ENCODE data around the gene NECAB3.
"Not testable (repeated sequence)": the region's sequence is repeated elsewhere in the genome, so short reads cannot be mapped to it uniquely, and the experiment has no call there.

NECAB3 gene

GRCh38 chr20:33640287-33640686, 33.9 kb downstream of the NECAB3 start:
- Histone ChIP-seq H3K36me3 (ENCODE audit: insufficient read depth, low read length) (peaks cover 53% of the 10 kb centered on the region), H3K4me1 (ENCODE audit: insufficient read depth, low read length, severe bottlenecking) (no peaks in the 10 kb centered on the region), H2AFZ (ENCODE audit: low read length) (no peak overlapping the region), H3K4me3 (ENCODE audit: low read depth, low read length, poor library complexity, severe bottlenecking) (no peak overlapping the region), H3K79me2 (ENCODE audit: insufficient read depth, low read length) (no peaks in the 10 kb centered on the region), H3K9me3 (ENCODE audit: low read length) (no peaks in the 10 kb centered on the region), H3F3A (ENCODE audit: insufficient read depth, low read length) (no peaks in the 10 kb centered on the region), H3K4me2 (ENCODE audit: low read length) (no peak overlapping the region), H3K27me3 (ENCODE audit: insufficient read depth, low read length) (no peaks in the 10 kb centered on the region), H3K27ac (ENCODE audit: low read depth, low read length, poor library complexity, severe bottlenecking) (no peak overlapping the region), H3K9ac (ENCODE audit: low read length) (no peak overlapping the region), H3K9me2 (ENCODE audit: low read depth, low read length) (no peaks in the 10 kb centered on the region), H4K20me1 (ENCODE audit: insufficient read depth, low read length) (no peaks in the 10 kb centered on the region)
- no peak for TF ChIP-seq EZH2 (IDR thresholded peaks at IDR 0.05; ENCODE audit: borderline replicate concordance, low read length)

- Histone ChIP-seq H3K27ac (ENCODE audit: low read depth, low read length, poor library complexity, severe bottlenecking) (no peak overlapping the region), H3K79me2 (ENCODE audit: insufficient read depth, low read length) (no peaks in the 10 kb centered on the region), H3K9me2 (ENCODE audit: low read depth, low read length) (no peaks in the 10 kb centered on the region), H3K9me3 (ENCODE audit: low read length) (no peaks in the 10 kb centered on the region), H3K36me3 (ENCODE audit: insufficient read depth, low read length) (peaks cover 37% of the 10 kb centered on the region), H3K4me1 (ENCODE audit: insufficient read depth, low read length, severe bottlenecking) (no peaks in the 10 kb centered on the region), H3F3A (ENCODE audit: insufficient read depth, low read length) (no peaks in the 10 kb centered on the region), H2AFZ (ENCODE audit: low read length) (no peak overlapping the region), H3K9ac (ENCODE audit: low read length) (no peak overlapping the region), H3K27me3 (ENCODE audit: insufficient read depth, low read length) (no peaks in the 10 kb centered on the region), H3K4me3 (ENCODE audit: low read depth, low read length, poor library complexity, severe bottlenecking) (no peak overlapping the region), H3K4me2 (ENCODE audit: low read length) (no peak overlapping the region), H4K20me1 (ENCODE audit: insufficient read depth, low read length) (no peaks in the 10 kb centered on the region)
- no peak for TF ChIP-seq CTCF (IDR thresholded peaks at IDR 0.05; ENCODE audit: low read length)
- no peak for TF ChIP-seq EZH2 (IDR thresholded peaks at IDR 0.05; ENCODE audit: borderline replicate concordance, low read length)
Observed at GRCh38 chr20:33636776-33637175, 37.5 kb downstream of the NECAB3 start.

- H3K27me3 ChIP-seq (ENCODE audit: insufficient read depth, low read length), result no peaks in the 10 kb centered on the region
- peaks cover 38% of the 10 kb centered on the region for H3K36me3 ChIP-seq (ENCODE audit: insufficient read depth, low read length)
- no peak overlapping the region for H3K4me2 ChIP-seq (ENCODE audit: low read length)
- H2AFZ ChIP-seq (ENCODE audit: low read length), result no peak overlapping the region
- no peak overlapping the region for H3K4me3 ChIP-seq (ENCODE audit: low read depth, low read length, poor library complexity, severe bottlenecking)
- no peaks in the 10 kb centered on the region for H4K20me1 ChIP-seq (ENCODE audit: insufficient read depth, low read length)
- H3K4me1 ChIP-seq (ENCODE audit: insufficient read depth, low read length, severe bottlenecking), result no peaks in the 10 kb centered on the region
- no peaks in the 10 kb centered on the region for H3K9me2 ChIP-seq (ENCODE audit: low read depth, low read length)
- no peak overlapping the region for H3K9ac ChIP-seq (ENCODE audit: low read length)
- no peak overlapping the region for H3K27ac ChIP-seq (ENCODE audit: low read depth, low read length, poor library complexity, severe bottlenecking)
- no peaks in the 10 kb centered on the region for H3F3A ChIP-seq (ENCODE audit: insufficient read depth, low read length)
- TF ChIP-seq CTCF (IDR thresholded peaks at IDR 0.05; ENCODE audit: low read length) (no peak), EZH2 (IDR thresholded peaks at IDR 0.05; ENCODE audit: borderline replicate concordance, low read length) (no peak)
- H3K9me3 ChIP-seq (ENCODE audit: low read length), result no peaks in the 10 kb centered on the region
- no peaks in the 10 kb centered on the region for H3K79me2 ChIP-seq (ENCODE audit: insufficient read depth, low read length)
Observed at GRCh38 chr20:33635341-33635740, 38.9 kb downstream of the NECAB3 start.

- H3K36me3 ChIP-seq (ENCODE audit: insufficient read depth, low read length), result peaks cover 51% of the 10 kb centered on the region
- H3K9me3 ChIP-seq (ENCODE audit: low read length); H3K4me1 ChIP-seq (ENCODE audit: insufficient read depth, low read length, severe bottlenecking): not testable (repeated sequence)
Observed at GRCh38 chr20:33631910-33632309, 42.3 kb downstream of the NECAB3 start.

More at GRCh38 chr20:33631910-33632309, 42.3 kb downstream of the NECAB3 start:
- not testable (repeated sequence) for H3K4me2 ChIP-seq (ENCODE audit: low read length); H3K9ac ChIP-seq (ENCODE audit: low read length); H3K27ac ChIP-seq (ENCODE audit: low read depth, low read length, poor library complexity, severe bottlenecking); H3K4me3 ChIP-seq (ENCODE audit: low read depth, low read length, poor library complexity, severe bottlenecking); H3K79me2 ChIP-seq (ENCODE audit: insufficient read depth, low read length); H3K9me2 ChIP-seq (ENCODE audit: low read depth, low read length); H2AFZ ChIP-seq (ENCODE audit: low read length); H3K27me3 ChIP-seq (ENCODE audit: insufficient read depth, low read length); H3F3A ChIP-seq (ENCODE audit: insufficient read depth, low read length); H4K20me1 ChIP-seq (ENCODE audit: insufficient read depth, low read length)
